ENCODE results near the gene ITSN2.
"Not testable (repeated sequence)": the region's sequence is repeated elsewhere in the genome, so short reads cannot be mapped to it uniquely, and the experiment has no call there.

ITSN2 gene

GRCh38 chr2:24220554-24221291 lies 139.6 kb downstream of the ITSN2 start:
- DNase-seq, result peak in 14 of 56 donors; percentile 11 to 73 (median 32)

GRCh38 chr2:24214880-24215279 lies 145.5 kb downstream of the ITSN2 start:
- no peak for DNase-seq

DNA sequence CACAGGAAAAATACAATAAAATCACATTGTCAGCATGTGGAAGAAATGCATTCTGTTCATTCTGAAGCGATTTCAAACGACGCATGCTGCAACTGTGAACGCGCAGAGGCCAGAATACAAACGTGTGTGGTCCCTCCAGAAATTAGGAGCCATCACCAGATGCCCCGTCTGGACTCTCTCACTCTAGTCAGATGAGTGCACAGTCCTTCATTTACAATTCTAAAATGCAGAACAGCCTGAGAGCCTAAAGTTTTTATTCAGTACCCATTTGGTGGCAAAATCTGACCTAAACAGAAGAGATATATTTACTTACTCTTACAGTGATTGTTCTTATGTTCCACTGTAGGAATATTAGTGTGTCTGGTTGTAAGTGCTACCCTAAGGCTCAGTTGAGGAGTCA lies 148.9 kb downstream of the ITSN2 start:
- no peak for DNase-seq

GRCh38 chr2:24210723-24211122 lies 149.6 kb downstream of the ITSN2 start:
- no peak for DNase-seq

- DNase-seq, result no peak
These were observed 150.3 kb downstream of the ITSN2 start for GRCh38 chr2:24210106-24210455.

DNA sequence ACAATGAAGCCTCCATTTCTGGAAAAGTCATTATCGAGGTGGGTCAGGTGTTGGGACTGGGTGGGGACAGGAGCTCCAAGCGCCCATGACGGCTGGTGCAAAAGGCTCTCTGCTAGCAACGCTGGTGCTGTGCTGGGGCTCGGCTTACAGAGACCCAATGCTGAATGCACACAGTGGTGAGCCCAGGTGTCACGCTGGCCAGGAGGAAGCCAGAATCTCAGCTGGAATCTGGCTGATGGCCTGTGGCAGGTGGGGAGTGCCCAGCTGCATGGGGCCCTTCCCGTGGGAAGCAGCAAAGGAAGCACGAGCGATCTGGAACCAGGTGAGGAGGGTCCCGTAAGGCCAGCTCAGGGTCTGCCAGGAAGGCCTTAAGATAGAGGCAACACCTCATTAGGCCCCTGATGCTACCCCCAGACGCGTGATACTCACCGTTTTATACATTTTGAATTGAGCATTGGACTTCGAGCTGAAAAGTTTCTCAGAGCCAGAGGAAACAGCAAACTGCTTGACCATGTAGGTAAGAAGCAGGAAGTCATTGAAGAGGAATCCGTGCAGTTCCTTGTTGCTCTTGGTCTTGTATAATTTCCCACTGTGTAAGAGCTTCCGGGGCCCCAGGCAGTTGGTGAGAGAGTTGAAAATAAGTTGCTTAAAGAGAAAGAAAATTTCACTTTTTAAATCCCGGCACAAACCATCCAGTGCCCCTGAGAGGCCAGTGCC lies 150.8 kb downstream of the ITSN2 start:
- no peak for DNase-seq

GRCh38 chr2:24208490-24208889 lies 151.8 kb downstream of the ITSN2 start:
- no peak for DNase-seq

DNA sequence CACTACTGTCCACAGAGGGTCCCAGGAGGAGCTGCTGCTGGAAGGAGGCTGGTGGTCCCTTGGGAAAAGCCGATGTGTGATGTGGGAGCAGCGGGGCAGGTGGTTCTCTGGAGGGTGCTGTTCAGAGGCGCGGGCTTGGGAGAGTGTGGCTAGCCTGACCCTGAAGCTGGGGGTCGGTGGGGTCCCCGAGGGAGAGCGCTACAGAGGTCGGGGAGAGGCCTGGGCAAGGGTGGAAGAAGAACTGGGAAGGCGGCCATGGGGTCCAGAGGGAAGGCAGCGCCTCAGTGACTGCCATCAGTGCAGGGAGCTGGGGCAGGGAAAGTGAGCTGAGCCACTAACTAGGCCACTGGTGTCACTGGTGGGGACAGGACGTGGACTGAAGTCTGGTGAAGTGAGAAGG lies 153.0 kb downstream of the ITSN2 start:
- DNase-seq, result no peak

DNA sequence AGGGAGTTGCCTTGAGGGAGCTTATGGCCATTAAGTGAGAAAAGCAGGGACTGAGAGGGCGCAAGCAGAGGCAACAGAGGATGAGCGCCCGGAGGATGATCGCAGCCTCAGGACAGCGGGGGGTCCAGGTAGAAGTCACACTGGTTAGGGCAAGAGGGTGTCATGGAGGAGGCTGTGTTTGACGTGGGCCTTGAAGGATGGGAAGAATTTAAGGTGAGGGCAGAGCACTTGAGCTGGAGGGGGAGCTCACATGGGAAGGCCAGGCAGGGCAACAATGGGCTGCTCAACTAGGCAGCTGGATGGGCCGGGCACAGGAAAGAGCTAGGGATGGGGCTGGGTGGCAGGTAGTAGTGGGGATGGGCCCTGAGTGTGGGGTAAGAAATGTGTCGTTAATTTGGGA lies 153.6 kb downstream of the ITSN2 start:
- DNase-seq, result no peak

DNA sequence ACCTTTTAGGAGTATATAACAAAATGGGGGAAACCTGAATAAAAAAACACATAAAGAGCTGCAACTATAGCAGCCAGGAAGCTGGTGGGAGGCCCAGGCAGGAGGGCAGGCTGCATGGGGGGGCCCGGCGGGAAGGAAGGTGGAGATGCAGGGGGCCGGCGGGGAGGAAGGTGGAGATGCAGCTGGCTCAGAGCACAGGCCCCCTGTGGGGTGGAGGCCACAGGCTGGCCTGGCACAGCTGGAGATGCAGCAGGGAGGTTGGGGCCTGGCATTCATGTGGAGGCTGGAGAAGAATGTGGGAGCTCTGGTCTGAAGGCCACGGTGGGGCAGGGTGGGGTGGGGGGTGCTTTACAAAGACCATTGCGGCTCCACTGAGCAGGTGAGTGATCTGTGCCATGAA lies 154.1 kb downstream of the ITSN2 start:
- DNase-seq, result no peak

DNA sequence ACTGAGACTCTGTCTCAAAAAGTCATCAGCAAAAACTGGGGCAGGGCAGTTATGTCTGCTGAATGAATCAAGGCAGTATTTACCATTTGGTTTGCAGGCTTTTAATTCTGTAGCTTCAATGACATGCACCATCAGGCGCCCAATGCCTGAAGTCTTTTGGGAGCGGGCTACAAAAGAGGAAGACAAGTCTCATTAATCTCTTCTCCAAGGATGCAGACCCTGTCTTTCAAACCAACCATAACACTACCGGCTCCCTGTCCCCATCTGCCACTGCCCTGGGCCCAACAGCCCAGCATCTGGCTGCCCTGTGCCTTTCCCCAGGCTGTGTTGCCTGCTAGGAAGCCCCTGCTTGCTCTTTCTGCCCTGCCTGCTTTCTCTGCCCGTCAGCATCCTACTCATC lies 155.2 kb downstream of the ITSN2 start:
- DNase-seq, result no peak

GRCh38 chr2:24204505-24204904 lies 155.8 kb downstream of the ITSN2 start:
- DNase-seq, result no peak

- DNase-seq, result peak in 3 of 56 donors; percentile 14 to 31 (median 23)
These were observed 156.6 kb downstream of the ITSN2 start for GRCh38 chr2:24203787-24204150.

DNA sequence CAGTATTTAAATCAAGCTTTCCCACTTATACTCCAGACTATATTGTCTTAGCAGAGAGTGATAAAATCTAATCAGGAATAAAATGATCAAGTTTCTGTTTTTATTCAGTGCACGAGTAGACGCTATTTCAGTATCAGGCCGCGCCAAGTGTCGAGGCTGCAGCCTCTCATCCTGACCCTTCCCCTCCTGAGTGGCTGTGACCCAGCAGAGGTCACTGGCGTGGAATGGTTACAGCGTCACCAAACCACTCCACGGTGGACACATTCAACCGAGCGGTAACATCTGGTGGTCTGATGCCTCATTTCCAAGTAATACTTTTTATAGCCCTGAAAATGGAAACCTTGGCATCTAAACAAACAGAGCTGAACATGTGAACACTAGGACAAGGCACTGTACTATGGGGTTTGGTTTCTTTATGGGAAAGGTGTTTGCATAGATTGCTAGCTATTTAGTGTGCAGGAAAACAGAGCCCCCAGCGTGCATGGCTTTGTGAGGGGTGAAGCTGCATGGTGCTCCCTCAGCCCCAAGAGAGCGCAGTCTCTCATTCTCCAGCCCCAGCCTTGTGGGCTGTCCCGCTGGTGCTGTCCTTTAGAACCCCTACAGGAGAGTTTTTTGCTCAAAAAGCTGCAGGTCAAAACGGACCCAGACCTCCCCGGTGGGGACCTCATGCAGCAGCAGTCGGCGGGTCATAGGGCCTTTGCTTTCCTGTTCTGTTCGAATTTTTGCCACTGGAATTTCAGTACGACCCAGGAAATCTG lies 157.1 kb downstream of the ITSN2 start:
- DNase-seq, result no peak

- no peak for DNase-seq
These were observed 159.5 kb downstream of the ITSN2 start for GRCh38 chr2:24200799-24201198.

- DNase-seq, result peak in 1 of 56 donors; percentile 7
These were observed 160.3 kb downstream of the ITSN2 start for GRCh38 chr2:24199968-24200590.

GRCh38 chr2:24197213-24197612 lies 163.1 kb downstream of the ITSN2 start:
- DNase-seq, result not testable (repeated sequence)

DNA sequence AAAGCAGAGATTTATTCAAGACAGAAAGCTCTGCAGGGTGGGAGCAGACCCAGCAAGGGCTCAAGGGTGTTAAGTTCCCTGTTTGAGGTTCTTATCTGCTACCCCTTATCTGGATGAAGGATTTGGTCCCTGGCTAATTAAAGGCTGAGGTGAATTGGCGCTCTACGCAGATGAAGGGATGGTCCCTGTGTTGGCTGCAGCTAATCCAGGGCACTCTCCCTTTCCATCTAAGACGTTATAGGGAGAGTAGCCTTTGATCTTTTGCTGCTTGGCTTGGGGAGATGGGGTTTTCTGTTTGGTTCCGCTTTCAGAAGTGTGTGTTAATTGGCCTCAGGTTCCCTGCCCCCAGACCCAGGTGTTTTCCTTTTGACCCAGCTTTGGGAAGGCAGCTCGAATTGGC lies 168.5 kb downstream of the ITSN2 start:
- DNase-seq, result no peak

DNA sequence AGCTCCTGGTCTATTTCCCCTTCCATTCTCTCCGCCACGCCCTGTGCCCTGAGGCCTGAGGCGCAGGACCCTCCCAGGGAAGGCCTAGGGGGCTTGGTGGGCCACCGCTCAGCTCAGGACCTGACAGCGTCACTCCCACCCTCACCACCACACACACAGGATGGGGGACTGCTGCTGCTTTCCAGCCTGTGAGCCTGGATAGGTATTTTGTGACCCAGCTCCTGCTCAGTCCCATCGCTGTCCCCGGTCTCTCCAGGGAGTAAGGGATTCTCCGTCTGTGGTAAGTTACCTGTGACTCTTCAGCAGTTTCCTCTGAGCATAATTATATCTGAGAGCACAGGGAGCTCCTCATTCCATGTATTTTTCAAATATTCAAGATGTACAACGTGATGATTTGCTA lies 169.2 kb downstream of the ITSN2 start:
- DNase-seq, result no peak

DNA sequence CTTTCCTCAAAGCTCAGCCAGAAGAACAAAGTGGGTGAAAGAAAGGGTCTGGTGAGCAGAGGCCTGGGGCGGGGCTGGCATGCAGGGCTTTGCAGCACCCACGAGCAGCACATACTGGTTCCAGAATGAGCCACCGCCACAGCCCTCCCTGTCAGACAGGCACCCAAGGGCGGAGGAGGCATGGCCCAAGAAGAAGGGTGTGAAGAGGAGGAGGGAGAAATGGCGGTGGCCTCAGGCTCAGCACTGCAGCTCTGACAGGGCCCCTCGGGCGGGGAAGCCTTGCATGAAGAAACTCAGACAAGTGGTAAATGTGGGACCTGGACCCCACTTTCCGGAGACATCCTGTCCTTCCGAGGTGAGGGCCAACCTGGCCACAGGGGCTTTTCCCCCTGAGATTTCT lies 169.8 kb downstream of the ITSN2 start:
- DNase-seq, result no peak

DNA sequence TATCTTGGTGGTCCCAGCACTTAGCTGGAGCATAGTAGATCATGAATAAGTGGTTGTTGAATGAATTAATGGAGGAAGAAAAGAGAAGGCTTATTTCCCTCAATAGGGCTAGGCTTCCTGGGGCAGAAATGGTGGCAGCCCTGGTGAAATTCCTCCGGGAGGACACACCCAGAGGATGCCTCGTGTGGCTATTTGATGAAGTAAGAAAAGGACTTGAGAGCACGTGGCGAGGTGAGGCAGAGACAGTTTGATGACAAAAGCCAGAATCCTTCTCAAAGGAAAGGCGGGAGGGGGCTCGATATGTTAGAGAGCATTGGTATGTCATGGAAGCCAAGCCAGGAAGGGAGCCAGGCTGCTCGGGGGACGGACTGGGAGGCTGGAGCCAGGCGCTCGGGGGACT lies 170.8 kb downstream of the ITSN2 start:
- DNase-seq, result no peak
